GM21528 (cell line): ENCODE measurements around the gene LTA4H.
"Not testable (repeated sequence)": the region's sequence is repeated elsewhere in the genome, so short reads cannot be mapped to it uniquely, and the experiment has no call there.

ENCODE experiments used
- ATAC-seq: cut with Tn5 transposase; IDR thresholded peaks from one replicate; pipeline ENCODE4 v1.9.1; 2021; ENCODE audit warnings: mild to moderate bottlenecking, moderate library complexity; ENCODE audit not compliant: unreplicated experiment, low FRiP score

LTA4H gene

GRCh38 chr12:96035283-96036236, at the start of gene LTA4H:
TSS of gene LTA4H (minus strand) at chr12:96035587. CDS start at chr12:96035519, 68 bp downstream.
- peak; percentile 94 for ATAC-seq

GRCh38 chr12:96084624-96085023, 49.2 kb upstream of the LTA4H start:
- ATAC-seq, result no peak

GRCh38 chr12:96083020-96083719, 47.8 kb upstream of the LTA4H start:
- ATAC-seq, result no peak

GRCh38 chr12:96081596-96081995, 46.2 kb upstream of the LTA4H start:
- ATAC-seq, result no peak

- no peak for ATAC-seq
Observed at GRCh38 chr12:96078231-96079135, 43.1 kb upstream of the LTA4H start.

GRCh38 chr12:96077081-96077480, 41.7 kb upstream of the LTA4H start:
- no peak for ATAC-seq

GRCh38 chr12:96075560-96075959, 40.2 kb upstream of the LTA4H start:
- ATAC-seq, result no peak

- no peak for ATAC-seq
Observed at GRCh38 chr12:96073346-96074330, 38.3 kb upstream of the LTA4H start.

GRCh38 chr12:96070670-96071279, 35.4 kb upstream of the LTA4H start:
- no peak for ATAC-seq

GRCh38 chr12:96069511-96070231, 34.3 kb upstream of the LTA4H start:
- ATAC-seq, result no peak

GRCh38 chr12:96068636-96069035, 33.2 kb upstream of the LTA4H start:
- no peak for ATAC-seq

- no peak for ATAC-seq
Observed at GRCh38 chr12:96068111-96068510, 32.7 kb upstream of the LTA4H start.

- not testable (repeated sequence) for ATAC-seq
Observed at GRCh38 chr12:96065776-96066175, 30.4 kb upstream of the LTA4H start.

- ATAC-seq, result no peak
Observed at GRCh38 chr12:96064966-96065365, 29.6 kb upstream of the LTA4H start.

GRCh38 chr12:96064271-96064670, 28.9 kb upstream of the LTA4H start:
- no peak for ATAC-seq

- no peak for ATAC-seq
Observed at GRCh38 chr12:96063046-96063445, 27.7 kb upstream of the LTA4H start.

GRCh38 chr12:96061864-96062453, 26.6 kb upstream of the LTA4H start:
- peak; percentile 88 for ATAC-seq

- ATAC-seq, result no peak
Observed at GRCh38 chr12:96061323-96061722, 25.9 kb upstream of the LTA4H start.
